Ishikawa (cell line): ENCODE measurements around the gene RPTOR.

ENCODE experiments used
- CEBPB ChIP-seq: IDR thresholded peaks from 2 replicates; pipeline ENCODE4 v1.6.1; 2012
- CREB1 ChIP-seq: IDR thresholded peaks from 2 replicates; pipeline ENCODE4 v1.6.1; 2012; ENCODE audit warnings: low read depth
- EGR1 ChIP-seq: IDR thresholded peaks from 2 replicates; pipeline ENCODE4 v1.6.1; 2012
- EP300 ChIP-seq: IDR thresholded peaks from 2 replicates; pipeline ENCODE4 v1.6.1; 2012; ENCODE audit warnings: borderline replicate concordance
- FOXM1 ChIP-seq: IDR thresholded peaks from 2 replicates; pipeline ENCODE4 v1.6.1; 2012; ENCODE audit warnings: low read depth, borderline replicate concordance
- NFIC ChIP-seq: IDR thresholded peaks from 2 replicates; pipeline ENCODE4 v1.6.1; 2012
- RAD21 ChIP-seq: IDR thresholded peaks from 2 replicates; pipeline ENCODE4 v1.6.1; 2012; ENCODE audit warnings: low read depth
- REST ChIP-seq: IDR thresholded peaks from 2 replicates; pipeline ENCODE4 v1.6.1; 2012; ENCODE audit warnings: low read depth, mild to moderate bottlenecking
- TAF1 ChIP-seq: IDR thresholded peaks from 2 replicates; pipeline ENCODE4 v1.6.1; 2012; ENCODE audit warnings: low read depth, mild to moderate bottlenecking
- TCF12 ChIP-seq: IDR thresholded peaks from 2 replicates; pipeline ENCODE4 v1.6.1; 2012; ENCODE audit warnings: low read depth
- TEAD4 ChIP-seq: IDR thresholded peaks from 2 replicates; pipeline ENCODE4 v1.6.1; 2012
- YY1 ChIP-seq: IDR thresholded peaks from 2 replicates; pipeline ENCODE4 v1.6.1; 2012; ENCODE audit warnings: low read depth
- ZBTB7A ChIP-seq: IDR thresholded peaks from 2 replicates; pipeline ENCODE4 v1.6.1; 2012; ENCODE audit warnings: low read depth
- TF ChIP-seq, protein P1 (sequence below): IDR thresholded peaks from 2 replicates; pipeline ENCODE4 v1.6.1; 2012
- TF ChIP-seq, protein P2 (sequence below): IDR thresholded peaks from 2 replicates; pipeline ENCODE4 v1.6.1; 2012

Gene RPTOR

GRCh38 chr17:80499560-80499959 lies 45.1 kb upstream of the RPTOR start:
- TF ChIP-seq FOXM1 (no peak), RAD21 (no peak), ZBTB7A (no peak), TEAD4 (no peak), NFIC (no peak), REST (no peak), CEBPB (no peak), CREB1 (no peak), EP300 (no peak), YY1 (no peak)
- TF ChIP-seq, protein P1, sequence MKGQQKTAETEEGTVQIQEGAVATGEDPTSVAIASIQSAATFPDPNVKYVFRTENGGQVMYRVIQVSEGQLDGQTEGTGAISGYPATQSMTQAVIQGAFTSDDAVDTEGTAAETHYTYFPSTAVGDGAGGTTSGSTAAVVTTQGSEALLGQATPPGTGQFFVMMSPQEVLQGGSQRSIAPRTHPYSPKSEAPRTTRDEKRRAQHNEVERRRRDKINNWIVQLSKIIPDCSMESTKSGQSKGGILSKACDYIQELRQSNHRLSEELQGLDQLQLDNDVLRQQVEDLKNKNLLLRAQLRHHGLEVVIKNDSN: no peak

DNA sequence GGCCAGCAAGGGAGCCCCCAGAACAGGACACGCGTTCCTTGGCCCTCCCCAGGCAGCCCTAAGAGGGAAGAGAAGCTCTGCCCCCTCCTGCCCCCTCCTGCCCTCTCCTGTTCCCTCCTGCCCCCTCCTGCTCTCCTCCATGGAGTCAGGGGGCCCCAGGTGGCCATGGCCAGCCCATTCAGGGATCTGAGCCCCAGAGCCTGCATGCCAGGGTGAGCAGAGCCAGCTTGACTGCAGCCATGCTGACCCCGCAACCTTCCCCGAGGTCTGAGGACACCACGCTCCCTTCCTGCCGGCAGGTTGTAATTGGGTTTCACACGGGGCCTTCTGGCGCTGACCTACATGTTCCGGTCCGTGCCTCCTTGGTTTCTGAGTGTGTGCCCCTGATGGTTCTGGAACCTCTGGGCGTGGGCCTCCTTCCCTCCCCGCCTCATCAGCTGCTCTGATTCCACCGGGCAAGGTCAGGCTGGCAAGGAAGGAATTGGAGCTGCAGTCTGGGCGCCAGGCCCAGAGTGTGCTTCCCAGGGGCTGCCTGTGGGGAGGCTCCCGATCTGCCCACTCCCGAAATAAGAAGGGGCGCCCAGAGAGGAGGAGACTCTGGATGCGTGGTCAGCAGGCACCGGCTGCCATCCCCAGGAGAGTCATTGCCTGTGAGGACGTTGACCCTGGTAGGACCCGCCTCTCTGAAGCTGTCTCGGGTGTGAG lies 44.5 kb upstream of the RPTOR start:
- TF ChIP-seq TCF12 (no peak), REST (no peak), CEBPB (no peak), ZBTB7A (no peak), YY1 (no peak), CREB1 (no peak), FOXM1 (no peak)

DNA sequence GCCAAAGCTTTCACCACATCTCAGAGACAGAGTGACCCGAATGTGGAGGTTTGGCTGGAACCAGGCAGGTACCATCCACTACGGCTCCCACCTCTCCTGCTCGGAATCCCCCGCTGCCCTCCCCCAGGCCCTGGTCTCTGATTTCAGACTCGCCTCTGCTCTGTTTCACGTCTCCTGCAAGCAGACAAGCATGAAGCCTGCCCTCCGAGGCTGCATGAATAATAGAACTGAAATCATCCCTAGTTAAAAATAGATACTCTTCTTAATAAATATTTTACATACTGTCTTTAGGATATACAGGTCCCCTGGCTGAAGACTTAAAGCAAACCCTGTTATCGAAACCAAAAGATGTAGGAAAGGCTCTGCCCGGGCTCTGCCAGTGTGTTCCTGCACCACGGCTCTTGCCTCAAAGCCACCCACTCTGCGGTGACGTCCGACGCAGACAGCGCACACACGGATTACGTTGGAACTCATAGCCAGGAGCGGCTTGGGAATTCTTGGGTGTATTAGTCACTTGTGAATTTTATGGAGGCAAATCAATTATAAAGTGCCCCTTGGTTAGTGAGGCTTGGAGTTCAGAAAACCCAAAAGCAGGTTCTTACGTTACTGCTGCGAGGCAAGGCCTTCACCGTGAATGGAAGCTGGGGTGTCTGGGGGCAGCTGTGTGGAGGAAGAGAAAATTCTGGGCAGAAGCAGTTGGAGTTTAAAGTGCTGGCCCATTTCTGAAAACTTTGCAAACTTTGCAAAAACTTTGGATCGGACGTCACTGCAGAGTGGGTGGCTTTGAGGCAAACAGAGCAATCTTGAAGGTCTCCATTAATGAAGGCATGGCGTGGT lies 42.7 kb upstream of the RPTOR start:
- TF ChIP-seq TAF1: no peak
- TF ChIP-seq TEAD4: no peak
- TF ChIP-seq RAD21: no peak
- no peak for TF ChIP-seq CREB1
- no peak for TF ChIP-seq EP300
- TF ChIP-seq YY1: no peak
- TF ChIP-seq, protein P2, sequence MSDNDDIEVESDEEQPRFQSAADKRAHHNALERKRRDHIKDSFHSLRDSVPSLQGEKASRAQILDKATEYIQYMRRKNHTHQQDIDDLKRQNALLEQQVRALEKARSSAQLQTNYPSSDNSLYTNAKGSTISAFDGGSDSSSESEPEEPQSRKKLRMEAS: no peak
- no peak for TF ChIP-seq EGR1
- no peak for TF ChIP-seq FOXM1
- no peak for TF ChIP-seq TCF12
- TF ChIP-seq CEBPB: no peak
- TF ChIP-seq, protein P1: no peak
- TF ChIP-seq REST: no peak

GRCh38 chr17:80502578-80502877 lies 42.1 kb upstream of the RPTOR start:
- TF ChIP-seq, protein P1: no peak
- TF ChIP-seq CEBPB (no peak), RAD21 (no peak), EP300 (no peak)
